ENCODE results near the gene L3HYPDH.

The L3HYPDH gene

DNA sequence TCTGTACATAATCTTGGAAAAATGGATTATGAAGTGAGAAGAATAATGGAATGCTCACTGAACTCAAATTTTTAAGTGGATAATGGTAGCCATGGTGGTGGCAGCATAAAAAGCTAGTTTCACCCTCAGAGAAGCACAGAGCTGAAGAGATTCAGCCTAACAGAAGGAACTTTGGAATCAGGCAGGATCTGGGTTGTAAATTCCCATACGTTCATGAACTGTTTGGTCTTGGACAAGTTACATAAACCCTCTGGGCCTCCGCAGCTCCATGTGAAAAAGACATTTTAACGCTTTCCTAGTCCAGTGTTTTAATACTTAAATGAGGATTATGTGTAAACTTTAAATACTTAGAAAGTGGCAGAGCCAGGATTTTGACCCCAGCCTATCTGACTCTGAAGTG is 26.8 kb upstream of the L3HYPDH start:
- no peak overlapping the region for H3K4me3 ChIP-seq (replicated peaks; ENCODE audit: low read depth, low read length)
- no peak for TF ChIP-seq CTCF (IDR thresholded peaks at IDR 0.05; ENCODE audit: low read length, missing control alignments)
- no peak for DNase-seq (ENCODE audit: low read depth)

DNA sequence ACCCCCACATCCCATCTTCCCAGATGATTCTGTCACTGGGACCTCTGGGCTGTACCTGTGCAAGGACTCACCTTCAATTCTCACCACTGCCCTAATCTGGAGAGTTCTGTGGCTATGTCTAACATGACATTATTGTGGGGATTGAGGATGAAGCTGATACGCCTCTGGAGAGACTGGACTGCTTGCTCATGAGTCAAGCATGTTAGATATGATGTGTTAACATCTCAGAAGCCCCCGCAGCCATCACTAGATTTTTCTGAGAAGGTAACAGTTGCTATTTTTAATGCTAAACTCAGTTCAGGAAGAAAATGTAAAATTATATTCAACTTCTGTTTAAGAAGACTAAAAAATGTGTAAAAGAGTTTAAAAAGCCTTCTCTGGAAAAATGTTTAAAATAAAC is 25.8 kb upstream of the L3HYPDH start:
- TF ChIP-seq CTCF (IDR thresholded peaks at IDR 0.05; ENCODE audit: low read length, missing control alignments) = no peak
- no peak overlapping the region for H3K4me3 ChIP-seq (replicated peaks; ENCODE audit: low read depth, low read length)
- no peak for DNase-seq (ENCODE audit: low read depth)

DNA sequence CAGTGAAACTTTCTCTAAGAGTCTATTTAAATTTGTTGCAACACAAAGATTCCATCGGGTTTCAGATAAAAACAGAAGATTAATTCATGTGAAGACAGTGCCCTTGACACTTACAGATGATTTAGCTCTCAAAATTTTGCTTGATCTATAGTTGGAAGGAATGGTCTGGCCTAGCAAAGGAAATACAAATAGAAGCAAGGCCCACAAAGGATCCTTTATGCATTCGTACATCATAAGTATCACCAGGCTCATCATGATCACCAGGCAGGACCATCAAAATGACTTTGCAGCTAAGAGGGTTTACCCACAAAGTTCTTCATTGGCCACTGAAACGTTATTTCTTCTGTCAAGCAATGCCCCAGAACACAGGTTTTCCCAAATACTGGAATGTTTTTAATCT is 24.9 kb upstream of the L3HYPDH start:
- TF ChIP-seq CTCF (IDR thresholded peaks at IDR 0.05; ENCODE audit: low read length, missing control alignments) = no peak
- H3K4me3 ChIP-seq (replicated peaks; ENCODE audit: low read depth, low read length) = no peak overlapping the region
- DNase-seq (ENCODE audit: low read depth) = no peak

GRCh38 chr14:59507752-59508103 is 23.5 kb upstream of the L3HYPDH start:
- H3K4me3 ChIP-seq (replicated peaks; ENCODE audit: low read depth, low read length) = no peak overlapping the region
- DNase-seq (ENCODE audit: low read depth) = no peak
- no peak for TF ChIP-seq CTCF (IDR thresholded peaks at IDR 0.05; ENCODE audit: low read length, missing control alignments)

DNA sequence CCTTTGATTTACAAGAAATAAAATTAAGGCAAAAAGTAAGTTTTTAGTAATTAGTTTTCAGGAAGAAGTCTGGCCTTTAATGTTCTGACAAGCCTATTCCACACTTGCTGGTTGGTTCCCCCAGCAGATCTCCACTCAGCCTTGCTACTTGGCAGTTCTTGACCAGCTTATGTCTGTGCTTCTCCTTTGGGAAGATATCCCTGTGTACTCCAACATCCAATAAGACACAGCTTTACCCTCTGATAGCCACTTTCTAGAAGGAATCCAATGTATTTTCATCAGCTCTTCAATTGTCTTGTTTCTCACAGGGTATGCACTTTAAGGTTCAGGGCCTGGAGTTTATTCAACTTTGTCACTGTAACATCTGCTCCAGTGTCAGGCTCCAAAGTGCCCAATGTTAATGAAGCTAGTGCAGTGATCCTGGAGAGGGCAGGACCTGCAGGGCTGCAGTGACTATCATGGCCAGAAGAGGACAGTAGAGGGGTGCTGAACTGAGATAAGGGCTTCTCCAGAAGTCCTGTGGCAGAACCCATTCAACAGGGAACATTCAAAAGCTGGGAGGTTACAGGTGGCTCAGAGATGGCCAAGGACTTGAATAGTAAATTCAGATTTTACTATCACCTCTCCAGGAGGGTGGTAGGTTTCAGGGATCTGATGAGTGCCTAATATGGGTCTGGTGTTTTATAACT is 23.0 kb upstream of the L3HYPDH start:
- peak; percentile 56 for DNase-seq (ENCODE audit: low read depth)
- peak; percentile 96 for TF ChIP-seq CTCF (IDR thresholded peaks at IDR 0.05; ENCODE audit: low read length, missing control alignments)
- no peak overlapping the region for H3K4me3 ChIP-seq (replicated peaks; ENCODE audit: low read depth, low read length)

- H3K4me3 ChIP-seq (replicated peaks; ENCODE audit: low read depth, low read length) = no peak overlapping the region
- no peak for TF ChIP-seq CTCF (IDR thresholded peaks at IDR 0.05; ENCODE audit: low read length, missing control alignments)
- DNase-seq (ENCODE audit: low read depth) = no peak
Measured at GRCh38 chr14:59503256-59503655, 19.0 kb upstream of the L3HYPDH start.

DNA sequence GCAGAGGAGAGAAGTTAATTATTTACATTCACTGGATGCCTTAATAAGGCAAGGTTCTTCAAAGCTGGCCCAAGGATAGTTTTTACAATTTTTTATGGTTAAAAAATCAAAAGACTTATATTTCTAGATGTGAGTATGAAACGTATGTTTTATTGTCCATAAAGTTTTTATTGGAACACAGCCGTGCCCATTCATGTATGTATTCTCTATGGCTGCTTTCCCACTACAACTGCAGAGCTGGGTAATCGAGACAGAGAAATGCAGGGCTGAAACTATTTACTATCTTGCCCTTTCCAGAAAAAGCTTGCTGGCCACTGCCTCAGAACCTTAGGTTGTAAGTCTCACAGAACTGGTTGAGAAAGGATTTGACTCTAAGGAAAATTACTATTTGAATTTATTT is 16.5 kb upstream of the L3HYPDH start:
- no peak for DNase-seq (ENCODE audit: low read depth)
- no peak overlapping the region for H3K4me3 ChIP-seq (replicated peaks; ENCODE audit: low read depth, low read length)
- no peak for TF ChIP-seq CTCF (IDR thresholded peaks at IDR 0.05; ENCODE audit: low read length, missing control alignments)

All from fibroblast of pulmonary artery (primary cell).